Adrenal gland (tissue), 12 donors: ENCODE data around the gene ARL4A. TPM values are rescaled to one million over a fixed set of nuclear protein-coding genes. Genes with fewer than 3 reads are reported as not detected.
"Not testable (repeated sequence)": the region's sequence is repeated elsewhere in the genome, so short reads cannot be mapped to it uniquely, and the experiment has no call there.

Experiments
- DNase-seq, 7 donors: peaks; one replicate each; pipeline ENCODE4 v3.0.0-alpha.2; 2019 to 2020
- H3K27ac ChIP-seq, 5 donors: fragments of 200-600 bp; sonication (generic) in 4 of 5; 1 replicate in 3 of 5; 2 replicates in 2 of 5; pipeline versions ENCODE4 v1.5.1 to v1.8.0; 2016 to 2020; ENCODE audit warnings: mild to moderate bottlenecking in 1 of 5
- H3K27me3 ChIP-seq: fragments of 200-600 bp; 2 replicates; pipeline ENCODE4 v1.8.0; 2021
- H3K36me3 ChIP-seq, 2 donors: fragments of 200-600 bp; replicated peaks in 1 of 2; 1 replicate in 1 of 2; 2 replicates in 1 of 2; pipeline versions ENCODE4 v1.5.1 to v1.8.0; 2018 to 2022
- H3K4me1 ChIP-seq, 2 donors: fragments of 200-600 bp; replicated peaks in 1 of 2; 1 replicate in 1 of 2; 2 replicates in 1 of 2; pipeline versions ENCODE4 v1.5.1 to v1.8.0; 2018 to 2021
- H3K4me3 ChIP-seq, 4 donors: fragments of 200-600 bp; sonication (generic) in 3 of 4; one replicate each; pipeline ENCODE4 v1.5.1; 2016 to 2018
- H3K9me3 ChIP-seq, 3 donors: fragments of 200-600 bp; sonication (generic) in 1 of 3; replicated peaks in 1 of 3; 1 replicate in 2 of 3; 2 replicates in 1 of 3; pipeline versions ENCODE4 v1.5.1 to v1.8.0; 2016 to 2021
- POLR2A ChIP-seq, 2 donors: fragments of 450-650 bp; IDR thresholded peaks; one replicate each; pipeline ENCODE4 v1.6.1; 2017; ENCODE audit warnings: antibody characterized with exemption in 2 of 2, mild to moderate bottlenecking in 2 of 2, moderate library complexity in 1 of 2
- WGBS, 4 donors: extraction: QIAGEN DNeasy Blood & Tissue Kit in 2 of 4; methylation state at CpG; one replicate each; pipeline versions ENCODE4 v1.1.5 to v1.1.7; 2013 to 2017; 5-methylcytosine and 5-hydroxymethylcytosine counted together
- intact Hi-C, 2 donors: fragments of 100-400 bp; cut with DNase I; formaldehyde crosslinking; loops; one replicate each; pipeline versions ENCODE4 v1.14.1 to v1.15.0; 2022 to 2023
- polyA plus RNA-seq, 3 donors: library from polyadenylated mRNA; stranded (reverse); fragments of 200-250 nt in 2 of 3; fragments of 350-450 nt in 1 of 3; fragmentation: Illumina TruSeq in 1 of 3; extraction: RNeasy Lipid Tissue Mini Kit (QIAGEN cat#74804) in 1 of 3; gene quantifications; one replicate each; pipeline ENCODE4 v1.2.3, GENCODE V29; 2013 to 2014
- total RNA-seq, 9 donors: library from RNA; depleted of rRNA in 4 of 9; stranded (reverse); fragments of >200 nt in 4 of 9; fragments of 120-200 nt in 1 of 9; fragmentation: NEBNext Ultra II Directional in 1 of 9; extraction: Animal tissue kit (Norgen Biotek cat#: 25700) in 1 of 9; gene quantifications; one replicate each; pipeline versions ENCODE4 v1.1.0 to v1.2.4, GENCODE V29; 2013 to 2023
- TF ChIP-seq, protein P1 (sequence below), 6 experiments: fragments of 450-650 bp in 4 of 6; fragments of 200-600 bp in 2 of 6; sonication (generic) in 1 of 6; IDR thresholded peaks; 1 replicate in 5 of 6; 2 replicates in 1 of 6; pipeline versions ENCODE4 v1.5.1 to v1.8.0; 2016 to 2021; ENCODE audit warnings: antibody characterized with exemption in 6 of 6, mild to moderate bottlenecking in 2 of 6, moderate library complexity in 1 of 6
- donor health status: healthy with polysubstance abuse.
- donor health status: Bipolar disorder and iron deficiency.
- donor health status: DM: yes; HTN: yes; CAD: no.
- donor health status: DM: no; HTN: no; CAD: no.
- donor health status: DM: no; HTN: no; CAD: no.
- donor health status: DM: yes; HTN: yes; CAD: no.

Gene ARL4A
- total and polyA plus RNA-seq, 12 donors: 7.7 to 27.8 (median 10.1) TPM

DNA sequence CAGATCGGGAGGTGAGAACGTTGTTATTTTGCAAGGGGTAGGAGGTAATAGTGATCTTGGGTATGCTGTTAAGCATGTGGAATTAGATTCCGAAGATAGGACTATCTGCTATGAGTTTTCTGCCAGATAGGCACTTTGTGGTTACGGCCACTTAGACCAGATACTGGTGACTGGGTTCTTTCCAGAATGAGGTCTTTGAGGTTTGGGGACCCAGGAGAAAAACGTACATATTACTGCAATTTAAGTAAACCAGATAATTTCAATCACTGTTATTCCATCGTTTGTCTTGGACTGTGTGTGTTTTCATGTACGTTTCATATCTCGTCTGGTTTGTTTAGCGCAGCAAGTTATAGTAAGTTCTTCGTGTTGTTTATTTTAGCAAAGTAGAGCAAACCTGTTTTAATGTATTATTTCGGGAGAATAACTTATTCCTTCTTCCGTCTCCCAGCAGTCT, 312 bp downstream of the ARL4A start:
- no peaks in the 10 kb centered on the region for H3K9me3 ChIP-seq
- no peaks in the 10 kb centered on the region for H3K36me3 ChIP-seq
- DNase-seq: no peak
- peak overlapping the region in 2 of 4 donors; percentile 79 to 89 for H3K4me3 ChIP-seq
- peaks cover 0 to 5% of the 10 kb centered on the region in 2 donors for H3K4me1 ChIP-seq
- TF ChIP-seq, protein P1, sequence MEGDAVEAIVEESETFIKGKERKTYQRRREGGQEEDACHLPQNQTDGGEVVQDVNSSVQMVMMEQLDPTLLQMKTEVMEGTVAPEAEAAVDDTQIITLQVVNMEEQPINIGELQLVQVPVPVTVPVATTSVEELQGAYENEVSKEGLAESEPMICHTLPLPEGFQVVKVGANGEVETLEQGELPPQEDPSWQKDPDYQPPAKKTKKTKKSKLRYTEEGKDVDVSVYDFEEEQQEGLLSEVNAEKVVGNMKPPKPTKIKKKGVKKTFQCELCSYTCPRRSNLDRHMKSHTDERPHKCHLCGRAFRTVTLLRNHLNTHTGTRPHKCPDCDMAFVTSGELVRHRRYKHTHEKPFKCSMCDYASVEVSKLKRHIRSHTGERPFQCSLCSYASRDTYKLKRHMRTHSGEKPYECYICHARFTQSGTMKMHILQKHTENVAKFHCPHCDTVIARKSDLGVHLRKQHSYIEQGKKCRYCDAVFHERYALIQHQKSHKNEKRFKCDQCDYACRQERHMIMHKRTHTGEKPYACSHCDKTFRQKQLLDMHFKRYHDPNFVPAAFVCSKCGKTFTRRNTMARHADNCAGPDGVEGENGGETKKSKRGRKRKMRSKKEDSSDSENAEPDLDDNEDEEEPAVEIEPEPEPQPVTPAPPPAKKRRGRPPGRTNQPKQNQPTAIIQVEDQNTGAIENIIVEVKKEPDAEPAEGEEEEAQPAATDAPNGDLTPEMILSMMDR (IDR thresholded peaks at IDR 0.05): no peak
- no peak for TF ChIP-seq POLR2A (IDR thresholded peaks at IDR 0.05)
- no peaks in the 10 kb centered on the region for H3K27me3 ChIP-seq
- 11 to 18% (median 16%) methylated on average over 12 of the region's 12 CpGs for WGBS, 4 donors
- intact Hi-C loops: loop anchor here in 1 of 2 donors (10.0 kb wide), 1 partner anchor 577 kb away; no protein-coding TSS in a partner anchor
- peak overlapping the region in 2 of 5 donors; percentile 7 to 95 for H3K27ac ChIP-seq

DNA sequence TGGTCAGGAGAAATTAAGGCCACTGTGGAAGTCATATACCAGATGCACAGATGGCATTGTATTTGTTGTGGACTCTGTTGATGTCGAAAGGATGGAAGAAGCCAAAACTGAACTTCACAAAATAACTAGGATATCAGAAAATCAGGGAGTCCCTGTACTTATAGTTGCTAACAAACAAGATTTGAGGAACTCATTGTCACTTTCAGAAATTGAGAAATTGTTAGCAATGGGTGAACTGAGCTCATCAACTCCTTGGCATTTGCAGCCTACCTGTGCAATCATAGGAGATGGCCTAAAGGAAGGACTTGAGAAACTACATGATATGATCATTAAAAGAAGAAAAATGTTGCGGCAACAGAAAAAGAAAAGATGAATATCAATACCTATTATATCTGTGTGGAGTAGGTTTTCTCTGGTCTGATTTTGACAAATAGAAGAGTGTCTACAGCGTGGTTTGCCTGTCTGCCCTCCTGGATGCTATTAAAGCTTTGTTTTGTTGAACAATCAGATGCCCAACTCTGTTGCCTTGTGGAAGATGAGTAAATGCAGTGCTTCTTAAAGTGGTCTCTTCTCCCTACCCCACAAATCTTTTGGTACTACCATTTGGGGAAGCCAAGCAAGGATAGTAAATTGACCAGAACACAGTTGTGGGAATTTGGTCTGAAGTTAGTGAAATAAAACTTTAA, 1.2 kb downstream of the ARL4A start:
- not testable (repeated sequence) for H3K9me3 ChIP-seq, H3K4me1 ChIP-seq, DNase-seq, H3K27ac ChIP-seq, H3K27me3 ChIP-seq, H3K36me3 ChIP-seq
- H3K4me3 ChIP-seq: peak overlapping the region in 1 of 4 donors; percentile 79
- WGBS, 4 donors: 89 to 93% (median 92%) methylated on average over 3 of the region's 3 CpGs
- intact Hi-C loops: loop anchor here in 1 of 2 donors (10.0 kb wide), 1 partner anchor 576 kb away; no protein-coding TSS in a partner anchor

DNA sequence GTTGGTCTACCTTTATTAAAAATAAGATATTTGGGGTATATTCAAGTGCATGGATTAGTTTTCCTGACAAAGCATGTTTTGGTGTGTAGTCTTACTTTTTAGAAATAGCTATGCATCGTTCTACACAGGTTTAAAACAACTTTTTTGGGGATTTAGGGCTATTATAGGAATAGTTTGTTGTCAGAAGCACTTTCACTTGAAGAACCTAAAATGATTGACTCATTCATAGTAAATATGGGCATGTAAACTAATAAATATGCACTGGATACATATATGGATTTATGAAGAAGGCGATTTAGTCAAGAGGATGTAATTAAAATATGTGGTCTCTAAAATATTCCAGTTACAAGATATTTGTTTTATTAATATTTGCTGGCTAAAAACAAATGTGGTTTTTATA, 2.0 kb downstream of the ARL4A start:
- WGBS, 4 donors: 80 to 90% (median 87%) methylated on average over 2 of the region's 2 CpGs
- no peak overlapping the region for H3K27ac ChIP-seq
- peaks cover 0 to 5% of the 10 kb centered on the region in 2 donors for H3K4me1 ChIP-seq
- no peaks in the 10 kb centered on the region for H3K27me3 ChIP-seq
- peak overlapping the region in 1 of 4 donors; percentile 21 for H3K4me3 ChIP-seq
- no peaks in the 10 kb centered on the region for H3K9me3 ChIP-seq
- no peak for DNase-seq
- intact Hi-C loops: loop anchor here in 1 of 2 donors (10.0 kb wide), 1 partner anchor 575 kb away; no protein-coding TSS in a partner anchor
- TF ChIP-seq, protein P1 (IDR thresholded peaks at IDR 0.05): no peak
- no peak for TF ChIP-seq POLR2A (IDR thresholded peaks at IDR 0.05)
- H3K36me3 ChIP-seq: no peaks in the 10 kb centered on the region

DNA sequence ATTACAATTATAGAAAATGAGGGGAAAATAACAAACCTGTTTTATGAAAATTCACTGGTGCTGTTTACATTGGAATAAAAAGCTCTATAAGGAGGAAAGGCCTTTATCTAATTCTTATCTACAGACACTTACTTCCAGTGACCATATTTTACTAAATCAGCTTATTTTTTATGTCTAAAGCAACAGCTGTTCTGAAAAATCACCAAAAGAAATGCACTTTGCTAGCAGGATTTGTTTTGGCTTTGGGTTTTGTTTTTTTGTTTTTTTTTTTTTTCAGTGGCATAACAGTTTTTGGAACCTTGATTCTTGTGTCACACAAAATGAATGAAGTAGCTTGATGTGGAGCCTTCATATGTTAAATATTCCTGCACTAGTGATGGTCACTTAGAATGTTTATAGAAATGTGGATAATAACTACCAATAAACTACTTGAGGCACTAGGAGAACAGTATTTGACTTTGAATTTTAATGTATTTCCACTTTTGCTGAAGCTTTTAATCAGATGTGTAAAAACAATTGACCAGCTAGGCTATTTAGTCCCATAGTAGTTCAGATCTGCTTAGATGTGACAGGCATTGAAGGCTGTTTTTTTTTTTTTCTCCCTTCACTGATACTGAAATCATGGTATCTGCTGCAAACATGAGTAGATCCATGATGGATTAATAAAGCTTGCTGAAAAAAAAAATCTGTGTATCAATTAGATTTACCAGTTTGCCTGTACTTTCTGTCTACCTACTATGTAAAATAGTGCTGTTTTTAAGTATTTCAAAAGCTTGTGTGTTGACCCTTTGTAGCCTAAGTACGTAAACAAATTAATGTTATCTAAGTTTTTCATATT, 2.8 kb downstream of the ARL4A start:
- no peak for DNase-seq
- TF ChIP-seq, protein P1 (IDR thresholded peaks at IDR 0.05): no peak
- TF ChIP-seq POLR2A (IDR thresholded peaks at IDR 0.05): no peak
- Histone ChIP-seq H3K4me1 (peaks cover 0 to 5% of the 10 kb centered on the region in 2 donors), H3K4me3 (peak overlapping the region in 1 of 4 donors; percentile 21), H3K9me3 (no peaks in the 10 kb centered on the region), H3K36me3 (no peaks in the 10 kb centered on the region), H3K27ac (no peak overlapping the region), H3K27me3 (no peaks in the 10 kb centered on the region)
- 85 to 100% (median 96%) methylated on average over 1 of the region's 1 CpG for WGBS, 4 donors
- intact Hi-C loops: no loop called here

DNA sequence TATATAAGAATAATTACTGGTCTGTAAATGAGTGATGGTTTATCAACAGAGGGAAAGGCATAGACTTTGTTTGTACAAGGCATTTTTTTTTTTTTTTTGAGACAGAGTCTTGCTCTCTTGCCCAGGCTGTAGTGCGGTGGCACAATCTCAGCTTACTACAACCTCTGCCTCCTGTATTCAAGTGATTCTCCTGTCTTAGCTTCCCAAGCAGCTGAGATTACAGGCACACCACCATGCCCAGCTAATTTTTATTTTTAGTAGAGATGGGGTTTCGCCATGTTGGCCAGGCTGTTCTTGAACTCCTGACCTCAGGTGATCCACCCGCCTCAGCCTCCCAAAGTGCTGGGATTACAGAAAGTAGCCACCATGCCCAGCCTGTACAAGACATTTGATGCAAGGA, 4.0 kb downstream of the ARL4A start:
- H3K36me3 ChIP-seq, H3K4me3 ChIP-seq, H3K27ac ChIP-seq, intact Hi-C loops, H3K9me3 ChIP-seq, H3K4me1 ChIP-seq, H3K27me3 ChIP-seq, DNase-seq: not testable (repeated sequence)
- 96 to 100% (median 98%) methylated on average over 3 of the region's 3 CpGs for WGBS, 4 donors
